ENCODE measurements around the gene PRSS50.

The PRSS50 gene

DNA sequence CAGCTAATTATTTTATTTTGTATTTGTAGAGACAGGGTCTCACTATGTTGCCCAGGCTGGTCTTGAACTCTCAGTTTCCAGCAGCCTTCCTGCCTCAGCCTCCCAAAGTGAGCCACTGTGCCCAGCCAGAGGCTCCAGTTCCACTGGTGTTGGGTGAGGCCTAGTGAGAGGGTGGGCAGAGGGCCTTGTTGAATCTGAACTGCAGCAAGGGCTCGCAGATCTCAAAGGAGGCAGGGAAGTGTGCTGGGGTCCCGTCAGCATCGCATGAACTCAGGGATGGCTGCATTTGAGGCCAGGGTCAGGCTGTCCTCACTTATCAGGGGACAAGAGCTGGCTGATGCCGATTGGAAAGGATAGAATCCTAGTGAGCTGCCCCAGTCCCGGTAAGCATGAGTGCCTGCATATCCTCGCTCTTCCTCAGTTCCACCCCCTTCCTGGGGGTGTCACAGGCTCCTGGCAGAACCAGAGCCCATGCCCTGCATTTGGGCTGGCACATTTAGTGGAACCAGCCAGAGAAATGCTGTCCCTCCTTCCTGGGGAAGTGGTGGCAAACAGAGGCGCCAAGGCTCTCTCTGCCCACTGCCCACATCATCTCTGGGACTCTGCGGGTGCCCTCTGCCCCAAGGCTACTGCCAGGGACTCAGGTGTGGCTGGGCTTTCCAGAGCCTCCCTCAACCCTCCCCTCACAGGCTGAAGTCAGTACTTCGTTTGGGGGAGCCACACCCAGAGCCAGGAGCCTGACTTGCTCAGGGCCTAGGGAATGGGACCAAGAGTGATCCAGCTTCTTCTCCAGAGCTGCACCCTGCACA, 48.3 kb downstream of the PRSS50 start:
- no peak for DNase-seq

GRCh38 chr3:46668591-46668990, 49.1 kb downstream of the PRSS50 start:
- DNase-seq: no peak

DNA sequence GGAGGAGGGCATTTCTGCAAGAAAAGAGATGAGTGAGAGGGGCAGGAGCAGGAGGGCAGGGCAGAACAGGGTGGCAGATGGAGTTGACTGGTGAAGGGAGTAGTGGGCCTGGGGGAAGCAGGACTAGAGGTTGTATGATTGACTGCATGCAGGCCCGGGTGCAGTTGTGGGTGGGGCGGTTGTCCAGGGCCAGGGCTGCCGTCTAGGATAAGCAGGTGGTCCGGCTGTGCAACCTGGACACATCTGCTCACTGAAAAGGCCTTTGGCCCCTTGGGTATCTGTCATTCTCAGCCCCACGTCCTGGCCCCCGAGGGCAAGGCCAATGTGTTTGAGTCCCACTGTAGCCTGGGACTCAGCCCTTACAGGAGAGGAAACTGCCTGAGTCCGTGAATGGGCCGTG, 49.6 kb downstream of the PRSS50 start:
- no peak for DNase-seq

GRCh38 chr3:46667657-46668056, 50.0 kb downstream of the PRSS50 start:
- DNase-seq: no peak

DNA sequence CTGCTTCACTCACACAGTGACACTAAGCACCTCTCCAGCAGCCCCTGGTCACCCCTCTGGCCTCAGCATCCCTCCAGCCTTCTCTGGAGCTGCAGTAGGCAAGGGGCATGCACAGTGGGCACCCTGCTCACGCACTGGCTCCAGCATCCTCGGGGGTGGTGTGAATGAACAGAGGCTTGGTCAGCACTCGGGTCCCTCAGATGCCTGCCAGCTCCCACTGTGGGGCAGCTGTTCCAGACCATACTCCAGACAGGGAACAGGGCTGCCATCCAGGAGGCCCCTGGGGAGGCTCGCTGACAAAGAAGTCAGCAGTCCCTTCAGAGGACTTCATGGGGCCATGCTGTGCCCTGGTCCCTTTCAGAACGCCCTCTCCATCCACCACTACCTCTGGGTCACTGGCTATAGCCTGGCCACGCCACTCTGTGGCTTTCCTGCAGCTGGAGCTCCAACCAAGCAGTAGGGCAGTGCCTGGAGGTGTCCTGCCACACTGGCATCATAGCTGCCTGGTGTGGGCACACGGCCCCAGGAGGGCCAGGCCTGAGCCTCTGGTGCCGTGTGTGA, 50.5 kb downstream of the PRSS50 start:
- no peak for DNase-seq

- DNase-seq: no peak
Measured at GRCh38 chr3:46666453-46666845, 51.2 kb downstream of the PRSS50 start.

DNA sequence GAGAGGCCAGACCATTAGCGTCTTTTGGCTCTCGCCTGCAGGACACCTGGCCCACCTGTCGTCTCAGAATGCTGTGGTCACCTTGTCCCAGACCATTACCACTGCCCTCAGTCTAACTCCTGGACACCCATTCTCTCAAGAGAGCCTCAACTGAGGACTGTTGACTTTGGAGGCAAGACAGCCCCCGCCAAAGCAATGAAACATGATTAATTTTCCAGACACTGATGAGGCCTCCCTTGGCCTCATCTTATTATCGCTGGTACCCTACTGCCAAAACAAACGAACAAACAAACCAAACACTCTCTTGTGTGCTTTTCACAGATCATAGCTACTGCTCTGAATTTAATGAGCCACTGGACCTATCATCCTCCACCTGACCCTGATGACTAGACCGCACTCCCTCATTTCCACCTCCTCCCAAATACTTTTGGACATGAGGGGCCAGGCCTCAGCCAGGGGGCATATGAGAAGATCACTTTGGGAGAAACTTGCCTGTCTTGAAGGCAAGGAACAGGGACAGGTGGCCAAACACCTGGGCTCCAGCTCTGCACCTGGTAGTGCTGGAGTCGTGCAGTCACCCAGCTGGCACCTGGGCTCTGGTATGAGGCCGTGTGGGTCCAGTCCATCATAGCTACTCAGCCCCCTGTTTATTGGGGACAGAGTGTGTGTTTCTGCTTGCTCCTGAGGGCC, 51.8 kb downstream of the PRSS50 start:
- DNase-seq: peak; percentile 56

GRCh38 chr3:46664971-46665762, 52.5 kb downstream of the PRSS50 start:
- peak; percentile 21 for DNase-seq

GRCh38 chr3:46664188-46664970, 53.3 kb downstream of the PRSS50 start:
- no peak for DNase-seq

DNA sequence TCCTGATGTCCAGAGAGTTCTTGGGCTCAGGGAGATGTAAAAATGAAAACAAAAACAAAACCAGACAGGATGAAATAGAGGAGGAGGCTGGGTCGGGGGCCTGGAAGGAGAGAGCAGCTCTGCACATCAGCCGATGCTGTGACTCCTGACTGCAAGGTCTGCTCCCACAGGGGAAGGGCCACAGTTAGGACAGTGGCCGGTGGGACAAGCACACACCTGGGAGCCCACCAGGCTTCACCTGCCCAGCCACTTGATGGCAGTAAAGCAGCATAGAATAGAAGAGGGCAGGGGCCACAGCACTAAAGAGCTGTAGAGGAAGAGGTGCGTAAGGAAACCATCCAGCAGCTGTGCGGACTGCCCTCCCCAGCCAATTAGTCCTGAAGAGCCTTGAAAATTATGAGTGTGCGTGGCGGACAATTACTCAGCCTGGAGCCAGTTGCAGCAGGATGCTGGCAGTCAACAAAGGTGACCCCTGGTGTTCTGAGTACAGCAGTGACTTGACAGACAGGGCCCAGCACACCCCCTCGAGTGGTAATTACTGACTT, 54.0 kb downstream of the PRSS50 start:
- peak; percentile 85 for DNase-seq

GRCh38 chr3:46662771-46663551, 54.7 kb downstream of the PRSS50 start:
- no peak for DNase-seq

All from NCI-H748 treated with DMSO at 0.1 percent for 48 hours (cell line).